Small intestine (tissue), 7 donors: ENCODE measurements around the gene RIPOR3. TPM values are rescaled to one million over a fixed set of nuclear protein-coding genes. Genes with fewer than 3 reads are reported as not detected.
"Not testable (repeated sequence)": the region's sequence is repeated elsewhere in the genome, so short reads cannot be mapped to it uniquely, and the experiment has no call there.

Experiments
- DNase-seq, 2 donors: peaks; one replicate each; pipeline versions ENCODE4 v3.0.0 to v3.0.0-alpha.2; 2013
- FAIRE-seq: peaks from 2 replicates; lab custom pipeline; 2012; peaks lifted over from hg19 to GRCh38; lab: Jason Lieb, UNC
- H3K27ac ChIP-seq, 3 donors: one replicate each; pipeline ENCODE4 v1.5.1; 2013; ENCODE audit warnings: low read length in 2 of 3, mild to moderate bottlenecking in 2 of 3, control low read depth in 1 of 3, inconsistent platforms in 1 of 3, low read depth in 1 of 3, moderate library complexity in 1 of 3
- H3K27me3 ChIP-seq, 3 donors: one replicate each; pipeline ENCODE4 v1.6.1; 2013; ENCODE audit warnings: low read length in 3 of 3, inconsistent platforms in 1 of 3; ENCODE audit not compliant: control insufficient read depth in 3 of 3, insufficient read depth in 3 of 3
- H3K36me3 ChIP-seq, 3 donors: one replicate each; pipeline ENCODE4 v1.6.1; 2013; ENCODE audit warnings: low read length in 3 of 3, inconsistent platforms in 1 of 3, low read depth in 1 of 3, mild to moderate bottlenecking in 1 of 3, moderate library complexity in 1 of 3; ENCODE audit not compliant: control insufficient read depth in 3 of 3, insufficient read depth in 2 of 3
- H3K4me1 ChIP-seq, 3 donors: one replicate each; pipeline ENCODE4 v1.6.1; 2013; ENCODE audit warnings: low read length in 2 of 3, inconsistent platforms in 1 of 3, low read depth in 1 of 3, mild to moderate bottlenecking in 1 of 3, moderate library complexity in 1 of 3; ENCODE audit not compliant: control insufficient read depth in 3 of 3, insufficient read depth in 2 of 3
- H3K4me3 ChIP-seq, 3 donors: one replicate each; pipeline ENCODE4 v1.5.1; 2013; ENCODE audit warnings: low read length in 3 of 3, control low read depth in 1 of 3, inconsistent platforms in 1 of 3, low read depth in 1 of 3, mild to moderate bottlenecking in 1 of 3, moderate library complexity in 1 of 3
- H3K9me3 ChIP-seq, 2 donors: one replicate each; pipeline ENCODE4 v1.6.1; 2013; ENCODE audit warnings: low read depth in 1 of 2, low read length in 1 of 2; ENCODE audit not compliant: control insufficient read depth in 2 of 2, insufficient read depth in 1 of 2
- WGBS, 3 donors: extraction: QIAGEN DNeasy Blood & Tissue Kit; methylation state at CpG; one replicate each; pipeline ENCODE4 v1.1.7; 2013; 5-methylcytosine and 5-hydroxymethylcytosine counted together
- polyA plus RNA-seq, 4 donors: library from polyadenylated mRNA; stranded (reverse) in 3 of 4; unstranded in 1 of 4; fragments of 200-250 nt in 3 of 4; fragments of 120-200 nt in 1 of 4; gene quantifications; one replicate each; pipeline versions ENCODE4 v1.2.1 to v1.2.3, GENCODE V29; 2013
- donor health status: healthy with polysubstance abuse.
- donor health status: control.
- donor health status: control.
- donor health status: Bipolar disorder and iron deficiency.
- donor health status: healthy.

RIPOR3 gene
- polyA plus RNA-seq, 4 donors: 0.22 to 10.9 (median 3.2) TPM

GRCh38 chr20:50645253-50646068, 45.9 kb downstream of the RIPOR3 start:
- FAIRE-seq (no peak), DNase-seq (peak; percentile 94 to 97)
- Histone ChIP-seq H3K27ac (peak overlapping the region; percentile 62 to 94 (median 62)), H3K4me1 (peaks cover 0 to 28% (median 4%) of the 10 kb centered on the region in 3 donors), H3K4me3 (no peak overlapping the region), H3K27me3 (no peaks in the 10 kb centered on the region), H3K36me3 (no peaks in the 10 kb centered on the region), H3K9me3 (peaks cover 0 to 12% of the 10 kb centered on the region in 2 donors)
- 31 to 48% (median 43%) methylated on average over 23 of the region's 23 CpGs for WGBS, 3 donors

- Histone ChIP-seq H3K4me1 (peaks cover 0 to 20% (median 4%) of the 10 kb centered on the region in 3 donors), H3K27me3 (no peaks in the 10 kb centered on the region), H3K9me3 (peaks cover 0 to 12% of the 10 kb centered on the region in 2 donors), H3K27ac (peak overlapping the region in 1 of 3 donors; percentile 39), H3K4me3 (no peak overlapping the region), H3K36me3 (no peaks in the 10 kb centered on the region)
- no peak for FAIRE-seq
- DNase-seq: no peak
- 39 to 48% (median 44%) methylated on average over 4 of the region's 4 CpGs for WGBS, 3 donors
Measured at GRCh38 chr20:50642288-50642803, 49.0 kb downstream of the RIPOR3 start.

- not testable (repeated sequence) for H3K9me3 ChIP-seq, H3K27me3 ChIP-seq, FAIRE-seq, H3K4me3 ChIP-seq, H3K36me3 ChIP-seq, DNase-seq
- WGBS, 3 donors: 46 to 63% (median 63%) methylated on average over 8 of the region's 11 CpGs
- Histone ChIP-seq H3K4me1 (peaks cover 0 to 26% (median 7%) of the 10 kb centered on the region in 3 donors), H3K27ac (peak overlapping the region in 1 of 3 donors; percentile 34)
Measured at GRCh38 chr20:50641625-50642287, 49.6 kb downstream of the RIPOR3 start.

- not testable (repeated sequence) for DNase-seq, FAIRE-seq, H3K27me3 ChIP-seq, H3K36me3 ChIP-seq, H3K27ac ChIP-seq, H3K4me3 ChIP-seq, H3K9me3 ChIP-seq
- 75 to 83% (median 77%) methylated on average over 16 to 18 of the region's 20 CpGs for WGBS, 3 donors
- H3K4me1 ChIP-seq: peaks cover 0 to 22% (median 7%) of the 10 kb centered on the region in 3 donors
Measured at GRCh38 chr20:50639971-50640711, 51.2 kb downstream of the RIPOR3 start.

GRCh38 chr20:50638015-50638847, 53.1 kb downstream of the RIPOR3 start:
- H3K27ac ChIP-seq: peak overlapping the region in 1 of 3 donors; percentile 42
- H3K9me3 ChIP-seq, H3K27me3 ChIP-seq, DNase-seq, H3K4me3 ChIP-seq, H3K36me3 ChIP-seq, FAIRE-seq: not testable (repeated sequence)
- H3K4me1 ChIP-seq: peaks cover 0 to 17% (median 7%) of the 10 kb centered on the region in 3 donors
- WGBS, 3 donors: 77 to 83% (median 79%) methylated on average over 10 to 12 of the region's 15 CpGs

- Histone ChIP-seq H3K4me1 (peaks cover 0 to 15% (median 7%) of the 10 kb centered on the region in 3 donors), H3K36me3 (no peaks in the 10 kb centered on the region), H3K4me3 (no peak overlapping the region), H3K9me3 (no peaks in the 10 kb centered on the region), H3K27ac (peak overlapping the region in 2 of 3 donors; percentile 22 to 46), H3K27me3 (peaks cover 0 to 3% (median 0%) of the 10 kb centered on the region in 3 donors)
- 66 to 76% (median 70%) methylated on average over 20 to 22 of the region's 22 CpGs for WGBS, 3 donors
- DNase-seq (no peak), FAIRE-seq (no peak)
Measured at GRCh38 chr20:50636601-50637540, 54.5 kb downstream of the RIPOR3 start.
